WTC11 (cell line): ENCODE data around the gene NEK6. TPM values are rescaled to one million over a fixed set of nuclear protein-coding genes. Genes with fewer than 3 reads are reported as not detected.

ENCODE experiments used
- ATAC-seq: fragments of 200-7000 bp; cut with Tn5 transposase; 2 replicates; pipeline ENCODE4 v1.10.0; 2021; ENCODE audit warnings: mild to moderate bottlenecking, moderate library complexity
- CTCF ChIA-PET: fragments of 300-600 bp; sonication (Branson Sonifier 250); formaldehyde crosslinking; loops from one replicate; lab custom pipeline; 2021; ENCODE audit warnings: antibody characterized with exemption; lab: Charles Lee
- POLR2A ChIA-PET: fragments of 350-600 bp; sonication (Branson Sonifier 250); formaldehyde crosslinking; loops from one replicate; lab custom pipeline; 2021; ENCODE audit warnings: antibody characterized with exemption; lab: Charles Lee
- DNase-seq: peaks from one replicate; pipeline ENCODE4 v3.0.0; 2021; ENCODE audit warnings: low spot score
- H3K27ac Mint-ChIP-seq: 2 replicates; pipeline ENCODE4 v1.8.0; 2021; ENCODE audit warnings: mixed read lengths
- H3K27me3 Mint-ChIP-seq: 2 replicates; pipeline ENCODE4 v1.8.0; 2021; ENCODE audit warnings: low read depth, mild to moderate bottlenecking, moderate library complexity, mixed read lengths
- H3K36me3 Mint-ChIP-seq: 2 replicates; pipeline ENCODE4 v1.8.0; 2021; ENCODE audit warnings: mixed read lengths
- H3K4me1 Mint-ChIP-seq: 2 replicates; pipeline ENCODE4 v1.8.0; 2022; ENCODE audit warnings: mixed read lengths
- H3K4me3 Mint-ChIP-seq: 2 replicates; pipeline ENCODE4 v1.8.0; 2021; ENCODE audit warnings: mild to moderate bottlenecking, moderate library complexity, mixed read lengths
- H3K9me3 Mint-ChIP-seq: 2 replicates; pipeline ENCODE4 v1.8.0; 2021; ENCODE audit warnings: mixed read lengths
- ATF3 ChIP-seq: sonication (generic); formaldehyde crosslinking; conservative IDR thresholded peaks from 2 replicates; pipeline ENCODE4 v1.8.1; 2022; ENCODE audit warnings: mild to moderate bottlenecking, missing genetic modification reagents
- CBFB ChIP-seq: sonication (generic); formaldehyde crosslinking; IDR thresholded peaks from 2 replicates; pipeline ENCODE4 v1.8.1; 2022; ENCODE audit warnings: mild to moderate bottlenecking, low read depth, missing genetic modification reagents
- CREM ChIP-seq: sonication (generic); formaldehyde crosslinking; IDR thresholded peaks from 2 replicates; pipeline ENCODE4 v1.8.1; 2022; ENCODE audit warnings: mild to moderate bottlenecking, missing genetic modification reagents, moderate library complexity
- CTCF ChIP-seq: fragments of 200-600 bp; IDR thresholded peaks from 2 replicates; pipeline ENCODE4 v1.8.0; 2022; ENCODE audit warnings: antibody characterized with exemption
- ESRRA ChIP-seq: sonication (generic); formaldehyde crosslinking; IDR thresholded peaks from 2 replicates; pipeline ENCODE4 v1.8.1; 2022; ENCODE audit warnings: mild to moderate bottlenecking, missing genetic modification reagents, borderline replicate concordance
- GABPB1 ChIP-seq: sonication (generic); formaldehyde crosslinking; IDR thresholded peaks from 2 replicates; pipeline ENCODE4 v1.8.1; 2023; ENCODE audit warnings: mild to moderate bottlenecking, missing genetic modification reagents
- HMGA2 ChIP-seq: fragments of 250-450 bp; sonication (Bioruptor Pico); IDR thresholded peaks from 2 replicates; pipeline ENCODE4 v1.4.0; 2021; ENCODE audit warnings: mild to moderate bottlenecking, moderate library complexity
- NR2C2 ChIP-seq: sonication (generic); formaldehyde crosslinking; IDR thresholded peaks from 2 replicates; pipeline ENCODE4 v1.8.0; 2022; ENCODE audit warnings: mild to moderate bottlenecking, missing genetic modification reagents
- PRRX2 ChIP-seq: fragments of 250-450 bp; sonication (Bioruptor Pico); IDR thresholded peaks from 2 replicates; pipeline ENCODE4 v1.8.0; 2021; ENCODE audit warnings: mild to moderate bottlenecking
- RORB ChIP-seq: fragments of 250-450 bp; sonication (Bioruptor Pico); IDR thresholded peaks from 2 replicates; pipeline ENCODE4 v1.9.0; 2021; ENCODE audit warnings: mild to moderate bottlenecking
- SOX15 ChIP-seq: fragments of 250-450 bp; sonication (Bioruptor Pico); IDR thresholded peaks from 2 replicates; pipeline ENCODE4 v1.9.0; 2021; ENCODE audit warnings: mild to moderate bottlenecking
- SP1 ChIP-seq: sonication (generic); formaldehyde crosslinking; conservative IDR thresholded peaks from 2 replicates; pipeline ENCODE4 v1.8.1; 2022; ENCODE audit warnings: missing genetic modification reagents
- TCF7 ChIP-seq: sonication (generic); formaldehyde crosslinking; IDR thresholded peaks from 2 replicates; pipeline ENCODE4 v1.8.0; 2022; ENCODE audit warnings: mild to moderate bottlenecking, low read depth, missing genetic modification reagents, moderate library complexity
- ZNF138 ChIP-seq: sonication (generic); formaldehyde crosslinking; conservative IDR thresholded peaks from 2 replicates; pipeline ENCODE4 v1.8.1; 2022; ENCODE audit warnings: mild to moderate bottlenecking, moderate library complexity, missing genetic modification reagents
- total RNA-seq: library from RNA; stranded (reverse); gene quantifications from 3 replicates; pipeline ENCODE4 v1.2.3, GENCODE V29; 2021
- TF ChIP-seq, protein P1 (sequence below): fragments of 250-450 bp; sonication (Bioruptor Pico); IDR thresholded peaks from 2 replicates; pipeline ENCODE4 v1.9.0; 2021; ENCODE audit warnings: mild to moderate bottlenecking, borderline replicate concordance
- TF ChIP-seq, protein P2 (sequence below): fragments of 250-450 bp; sonication (Bioruptor Pico); IDR thresholded peaks from 2 replicates; pipeline ENCODE4 v1.9.0; 2021; ENCODE audit warnings: mild to moderate bottlenecking
- TF ChIP-seq, protein P3 (sequence below): sonication (generic); formaldehyde crosslinking; IDR thresholded peaks from 2 replicates; pipeline ENCODE4 v1.8.1; 2023; ENCODE audit warnings: mild to moderate bottlenecking, moderate library complexity, missing genetic modification reagents
- TF ChIP-seq, protein P4 (sequence below): sonication (generic); formaldehyde crosslinking; IDR thresholded peaks from 2 replicates; pipeline ENCODE4 v1.8.1; 2022; ENCODE audit warnings: mild to moderate bottlenecking, moderate library complexity, missing genetic modification reagents

NEK6 gene
- total RNA-seq, 1 experiment from 2014 or later = 23.0 TPM

DNA sequence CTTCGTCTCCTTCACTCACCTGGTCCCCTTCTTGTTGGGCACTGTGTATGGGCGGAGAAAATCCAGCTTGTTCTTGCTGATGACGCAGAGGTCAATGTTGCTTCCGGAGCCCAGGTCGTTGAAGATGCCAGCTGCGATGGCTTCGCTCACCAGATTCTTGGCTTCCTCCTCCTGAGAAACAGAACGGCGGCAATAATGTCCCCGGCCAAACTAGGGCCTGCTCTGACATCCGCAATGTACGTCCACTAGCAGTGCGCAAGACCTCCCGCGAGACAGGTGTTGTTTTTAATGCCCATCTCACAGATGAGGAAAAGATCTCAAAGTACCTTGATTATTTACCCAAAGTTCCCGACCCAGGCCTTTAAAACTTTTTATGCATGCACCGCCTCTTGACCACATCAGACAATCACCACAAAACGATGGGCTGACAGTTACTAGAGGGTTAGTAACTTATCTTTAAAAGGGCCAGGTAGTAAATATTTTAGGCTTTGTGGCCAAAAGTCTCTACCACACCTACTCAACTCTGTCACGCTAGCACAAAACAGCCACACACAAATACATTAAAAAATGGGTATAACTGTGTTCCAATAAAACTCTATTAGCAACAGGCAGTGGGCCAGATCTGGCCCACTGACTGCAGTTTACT, 99.1 kb downstream of the NEK6 start (continued):
- TF ChIP-seq, protein P1, sequence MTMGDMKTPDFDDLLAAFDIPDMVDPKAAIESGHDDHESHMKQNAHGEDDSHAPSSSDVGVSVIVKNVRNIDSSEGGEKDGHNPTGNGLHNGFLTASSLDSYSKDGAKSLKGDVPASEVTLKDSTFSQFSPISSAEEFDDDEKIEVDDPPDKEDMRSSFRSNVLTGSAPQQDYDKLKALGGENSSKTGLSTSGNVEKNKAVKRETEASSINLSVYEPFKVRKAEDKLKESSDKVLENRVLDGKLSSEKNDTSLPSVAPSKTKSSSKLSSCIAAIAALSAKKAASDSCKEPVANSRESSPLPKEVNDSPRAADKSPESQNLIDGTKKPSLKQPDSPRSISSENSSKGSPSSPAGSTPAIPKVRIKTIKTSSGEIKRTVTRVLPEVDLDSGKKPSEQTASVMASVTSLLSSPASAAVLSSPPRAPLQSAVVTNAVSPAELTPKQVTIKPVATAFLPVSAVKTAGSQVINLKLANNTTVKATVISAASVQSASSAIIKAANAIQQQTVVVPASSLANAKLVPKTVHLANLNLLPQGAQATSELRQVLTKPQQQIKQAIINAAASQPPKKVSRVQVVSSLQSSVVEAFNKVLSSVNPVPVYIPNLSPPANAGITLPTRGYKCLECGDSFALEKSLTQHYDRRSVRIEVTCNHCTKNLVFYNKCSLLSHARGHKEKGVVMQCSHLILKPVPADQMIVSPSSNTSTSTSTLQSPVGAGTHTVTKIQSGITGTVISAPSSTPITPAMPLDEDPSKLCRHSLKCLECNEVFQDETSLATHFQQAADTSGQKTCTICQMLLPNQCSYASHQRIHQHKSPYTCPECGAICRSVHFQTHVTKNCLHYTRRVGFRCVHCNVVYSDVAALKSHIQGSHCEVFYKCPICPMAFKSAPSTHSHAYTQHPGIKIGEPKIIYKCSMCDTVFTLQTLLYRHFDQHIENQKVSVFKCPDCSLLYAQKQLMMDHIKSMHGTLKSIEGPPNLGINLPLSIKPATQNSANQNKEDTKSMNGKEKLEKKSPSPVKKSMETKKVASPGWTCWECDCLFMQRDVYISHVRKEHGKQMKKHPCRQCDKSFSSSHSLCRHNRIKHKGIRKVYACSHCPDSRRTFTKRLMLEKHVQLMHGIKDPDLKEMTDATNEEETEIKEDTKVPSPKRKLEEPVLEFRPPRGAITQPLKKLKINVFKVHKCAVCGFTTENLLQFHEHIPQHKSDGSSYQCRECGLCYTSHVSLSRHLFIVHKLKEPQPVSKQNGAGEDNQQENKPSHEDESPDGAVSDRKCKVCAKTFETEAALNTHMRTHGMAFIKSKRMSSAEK (CRISPR knock-in tag) = no peak

GRCh38 chr9:124357721-124358361, 100.1 kb downstream of the NEK6 start:
- ATAC-seq (peak; percentile 75), DNase-seq (no peak)
- Mint-ChIP-seq H3K27me3 (no peaks in the 10 kb centered on the region), H3K27ac (peak overlapping the region; percentile 40; the same call in 1 of the 2 replicates), H3K4me1 (0 out of 2 replicates have a peak, but pooled peaks cover 11% of the 10 kb centered on the region), H3K36me3 (peaks cover 13% of the 10 kb centered on the region; the same call in 1 of the 2 replicates), H3K9me3 (no peaks in the 10 kb centered on the region), H3K4me3 (no peak overlapping the region)
- ChIA-PET CTCF (interaction anchor here (0.7 to 2.2 kb wide), 7 partner anchors 10 to 231 kb away, joined by 3 to 11 read pairs (median 4); no protein-coding TSS in a partner anchor), POLR2A (no interaction called here)
- TF ChIP-seq PRRX2 (CRISPR knock-in tag) (no peak), CBFB (CRISPR knock-in tag) (no peak), SP1 (CRISPR knock-in tag) (no peak), ESRRA (CRISPR knock-in tag) (no peak), TCF7 (CRISPR knock-in tag) (no peak), HMGA2 (no peak)
- TF ChIP-seq, protein P2, sequence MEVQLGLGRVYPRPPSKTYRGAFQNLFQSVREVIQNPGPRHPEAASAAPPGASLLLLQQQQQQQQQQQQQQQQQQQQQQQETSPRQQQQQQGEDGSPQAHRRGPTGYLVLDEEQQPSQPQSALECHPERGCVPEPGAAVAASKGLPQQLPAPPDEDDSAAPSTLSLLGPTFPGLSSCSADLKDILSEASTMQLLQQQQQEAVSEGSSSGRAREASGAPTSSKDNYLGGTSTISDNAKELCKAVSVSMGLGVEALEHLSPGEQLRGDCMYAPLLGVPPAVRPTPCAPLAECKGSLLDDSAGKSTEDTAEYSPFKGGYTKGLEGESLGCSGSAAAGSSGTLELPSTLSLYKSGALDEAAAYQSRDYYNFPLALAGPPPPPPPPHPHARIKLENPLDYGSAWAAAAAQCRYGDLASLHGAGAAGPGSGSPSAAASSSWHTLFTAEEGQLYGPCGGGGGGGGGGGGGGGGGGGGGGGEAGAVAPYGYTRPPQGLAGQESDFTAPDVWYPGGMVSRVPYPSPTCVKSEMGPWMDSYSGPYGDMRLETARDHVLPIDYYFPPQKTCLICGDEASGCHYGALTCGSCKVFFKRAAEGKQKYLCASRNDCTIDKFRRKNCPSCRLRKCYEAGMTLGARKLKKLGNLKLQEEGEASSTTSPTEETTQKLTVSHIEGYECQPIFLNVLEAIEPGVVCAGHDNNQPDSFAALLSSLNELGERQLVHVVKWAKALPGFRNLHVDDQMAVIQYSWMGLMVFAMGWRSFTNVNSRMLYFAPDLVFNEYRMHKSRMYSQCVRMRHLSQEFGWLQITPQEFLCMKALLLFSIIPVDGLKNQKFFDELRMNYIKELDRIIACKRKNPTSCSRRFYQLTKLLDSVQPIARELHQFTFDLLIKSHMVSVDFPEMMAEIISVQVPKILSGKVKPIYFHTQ (CRISPR knock-in tag) = no peak

DNA sequence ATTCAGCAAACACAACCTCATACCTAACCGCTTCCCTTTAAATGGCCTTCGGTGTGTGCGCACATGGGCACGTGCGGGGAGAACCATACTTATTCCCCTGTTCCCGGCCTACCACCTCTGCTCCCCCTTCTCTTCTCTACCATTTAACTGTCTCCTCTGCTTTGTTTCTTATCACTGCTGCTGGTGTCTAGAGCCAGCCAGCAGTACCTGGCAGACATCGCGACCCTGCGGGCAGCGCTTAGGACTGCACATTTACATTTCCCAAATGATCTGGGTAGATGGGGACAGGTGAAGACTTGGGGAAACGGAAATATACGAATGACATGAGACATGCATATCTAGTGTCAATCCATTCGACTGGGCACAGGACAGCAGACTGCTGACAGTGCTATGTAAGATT, 100.9 kb downstream of the NEK6 start:
- DNase-seq (no peak), ATAC-seq (no peak)
- no peak overlapping the region for H3K4me3 Mint-ChIP-seq
- ChIA-PET POLR2A (no interaction called here), CTCF (interaction anchor here (0.6 to 2.2 kb wide), 4 partner anchors 16 to 286 kb away, joined by 3 to 11 read pairs (median 4); no protein-coding TSS in a partner anchor)
- peak overlapping the region; percentile 94; the same call in 1 of the 2 replicates for H3K27ac Mint-ChIP-seq
- peaks cover 7% of the 10 kb centered on the region; the same call in 1 of the 2 replicates for H3K36me3 Mint-ChIP-seq
- TF ChIP-seq ESRRA (CRISPR knock-in tag) = no peak
- TF ChIP-seq RORB = no peak
- TF ChIP-seq ZNF138 (CRISPR knock-in tag) = no peak
- no peak for TF ChIP-seq ATF3 (CRISPR knock-in tag)
- no peak for TF ChIP-seq GABPB1 (CRISPR knock-in tag)
- no peak for TF ChIP-seq CTCF
- TF ChIP-seq CREM (CRISPR knock-in tag) = no peak
- TF ChIP-seq, protein P3, sequence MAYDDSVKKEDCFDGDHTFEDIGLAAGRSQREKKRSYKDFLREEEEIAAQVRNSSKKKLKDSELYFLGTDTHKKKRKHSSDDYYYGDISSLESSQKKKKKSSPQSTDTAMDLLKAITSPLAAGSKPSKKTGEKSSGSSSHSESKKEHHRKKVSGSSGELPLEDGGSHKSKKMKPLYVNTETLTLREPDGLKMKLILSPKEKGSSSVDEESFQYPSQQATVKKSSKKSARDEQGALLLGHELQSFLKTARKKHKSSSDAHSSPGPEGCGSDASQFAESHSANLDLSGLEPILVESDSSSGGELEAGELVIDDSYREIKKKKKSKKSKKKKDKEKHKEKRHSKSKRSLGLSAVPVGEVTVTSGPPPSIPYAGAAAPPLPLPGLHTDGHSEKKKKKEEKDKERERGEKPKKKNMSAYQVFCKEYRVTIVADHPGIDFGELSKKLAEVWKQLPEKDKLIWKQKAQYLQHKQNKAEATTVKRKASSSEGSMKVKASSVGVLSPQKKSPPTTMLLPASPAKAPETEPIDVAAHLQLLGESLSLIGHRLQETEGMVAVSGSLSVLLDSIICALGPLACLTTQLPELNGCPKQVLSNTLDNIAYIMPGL (CRISPR knock-in tag) = no peak
- no peak for TF ChIP-seq SOX15 (CRISPR knock-in tag)
- TF ChIP-seq NR2C2 (CRISPR knock-in tag) = no peak
- TF ChIP-seq, protein P4, sequence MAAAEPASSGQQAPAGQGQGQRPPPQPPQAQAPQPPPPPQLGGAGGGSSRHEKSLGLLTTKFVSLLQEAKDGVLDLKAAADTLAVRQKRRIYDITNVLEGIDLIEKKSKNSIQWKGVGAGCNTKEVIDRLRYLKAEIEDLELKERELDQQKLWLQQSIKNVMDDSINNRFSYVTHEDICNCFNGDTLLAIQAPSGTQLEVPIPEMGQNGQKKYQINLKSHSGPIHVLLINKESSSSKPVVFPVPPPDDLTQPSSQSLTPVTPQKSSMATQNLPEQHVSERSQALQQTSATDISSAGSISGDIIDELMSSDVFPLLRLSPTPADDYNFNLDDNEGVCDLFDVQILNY (CRISPR knock-in tag) = no peak
- 0 out of 2 replicates have a peak, but pooled peaks cover 11% of the 10 kb centered on the region for H3K4me1 Mint-ChIP-seq
- H3K27me3 Mint-ChIP-seq = no peaks in the 10 kb centered on the region
- no peaks in the 10 kb centered on the region for H3K9me3 Mint-ChIP-seq
